Measurements from ENCODE around the gene ATP2B1. TPM values are rescaled to one million over a fixed set of nuclear protein-coding genes. Genes with fewer than 3 reads are reported as not detected.

The ATP2B1 gene
- total and polyA plus RNA-seq, 4 donors: 8.5 to 120 (median 24.5) TPM

GRCh38 chr12:89684136-89684535 lies 24.5 kb downstream of the ATP2B1 start:
- H3K4me3 ChIP-seq: no peak overlapping the region
- no peak overlapping the region for H3K27ac ChIP-seq (ENCODE audit: low read depth in 1 of 2, low read length in 1 of 2)
- no peak overlapping the region for H3K9ac ChIP-seq (ENCODE audit: insufficient read depth in 1 of 2, low read length in 2 of 2)
- H3K36me3 ChIP-seq (ENCODE audit: control insufficient read depth in 4 of 4, insufficient read depth in 4 of 4, low read length in 4 of 4): peaks cover 0 to 5% (median 0%) of the 10 kb centered on the region in 4 donors
- ATAC-seq (ENCODE audit: insufficient read depth, low FRiP score) (no peak), DNase-seq (peak in 1 of 3 donors; percentile 46)
- no peak for TF ChIP-seq CTCF (IDR thresholded peaks at IDR 0.05; ENCODE audit: control extremely low read depth, extremely low read depth)
- H3K27me3 ChIP-seq (ENCODE audit: control insufficient read depth in 3 of 3, insufficient read depth in 3 of 3, low read length in 2 of 3): no peaks in the 10 kb centered on the region
- H3K9me3 ChIP-seq (ENCODE audit: control insufficient read depth in 4 of 4, insufficient read depth in 3 of 4, low read length in 3 of 4): peaks cover 0 to 17% (median 2%) of the 10 kb centered on the region in 4 donors
- peaks cover 0 to 15% (median 3%) of the 10 kb centered on the region in 5 donors for H3K4me1 ChIP-seq (ENCODE audit: control insufficient read depth in 5 of 5, insufficient read depth in 5 of 5, low read length in 5 of 5)
- WGBS, 2 donors: 80 to 87% methylated on average over 3 of the region's 3 CpGs

- WGBS, 2 donors: 98 to 100% methylated on average over 3 of the region's 3 CpGs
- peaks cover 0 to 5% (median 0%) of the 10 kb centered on the region in 4 donors for H3K36me3 ChIP-seq (ENCODE audit: control insufficient read depth in 4 of 4, insufficient read depth in 4 of 4, low read length in 4 of 4)
- TF ChIP-seq CTCF (IDR thresholded peaks at IDR 0.05; ENCODE audit: control extremely low read depth, extremely low read depth): no peak
Measured at GRCh38 chr12:89682284-89682683, 26.4 kb downstream of the ATP2B1 start.

GRCh38 chr12:89680409-89680808 lies 28.2 kb downstream of the ATP2B1 start:
- no peak overlapping the region for H3K4me3 ChIP-seq
- ATAC-seq (ENCODE audit: insufficient read depth, low FRiP score): no peak
- peaks cover 0 to 17% (median 2%) of the 10 kb centered on the region in 4 donors for H3K9me3 ChIP-seq (ENCODE audit: control insufficient read depth in 4 of 4, insufficient read depth in 3 of 4, low read length in 3 of 4)
- peaks cover 0 to 5% (median 0%) of the 10 kb centered on the region in 4 donors for H3K36me3 ChIP-seq (ENCODE audit: control insufficient read depth in 4 of 4, insufficient read depth in 4 of 4, low read length in 4 of 4)
- no peak for TF ChIP-seq CTCF (IDR thresholded peaks at IDR 0.05; ENCODE audit: control extremely low read depth, extremely low read depth)
- peaks cover 0 to 4% (median 0%) of the 10 kb centered on the region in 5 donors for H3K4me1 ChIP-seq (ENCODE audit: control insufficient read depth in 5 of 5, insufficient read depth in 5 of 5, low read length in 5 of 5)
- H3K27me3 ChIP-seq (ENCODE audit: control insufficient read depth in 3 of 3, insufficient read depth in 3 of 3, low read length in 2 of 3): no peaks in the 10 kb centered on the region
- WGBS, 2 donors: 97 to 98% methylated on average over 4 of the region's 4 CpGs
- DNase-seq: no peak
- no peak overlapping the region for H3K9ac ChIP-seq (ENCODE audit: insufficient read depth in 1 of 2, low read length in 2 of 2)
- no peak overlapping the region for H3K27ac ChIP-seq (ENCODE audit: low read depth in 1 of 2, low read length in 1 of 2)

More at GRCh38 chr12:89682284-89682683, 26.4 kb downstream of the ATP2B1 start:
- peaks cover 0 to 4% (median 0%) of the 10 kb centered on the region in 5 donors for H3K4me1 ChIP-seq (ENCODE audit: control insufficient read depth in 5 of 5, insufficient read depth in 5 of 5, low read length in 5 of 5)
- ATAC-seq (ENCODE audit: insufficient read depth, low FRiP score) (no peak), DNase-seq (no peak)
- H3K27ac ChIP-seq (ENCODE audit: low read depth in 1 of 2, low read length in 1 of 2): no peak overlapping the region
- H3K27me3 ChIP-seq (ENCODE audit: control insufficient read depth in 3 of 3, insufficient read depth in 3 of 3, low read length in 2 of 3): no peaks in the 10 kb centered on the region
- no peak overlapping the region for H3K4me3 ChIP-seq
- peaks cover 0 to 17% (median 2%) of the 10 kb centered on the region in 4 donors for H3K9me3 ChIP-seq (ENCODE audit: control insufficient read depth in 4 of 4, insufficient read depth in 3 of 4, low read length in 3 of 4)
- H3K9ac ChIP-seq (ENCODE audit: insufficient read depth in 1 of 2, low read length in 2 of 2): no peak overlapping the region

GRCh38 chr12:89679631-89680030 lies 29.0 kb downstream of the ATP2B1 start:
- ATAC-seq (ENCODE audit: insufficient read depth, low FRiP score): no peak
- peaks cover 0 to 17% (median 2%) of the 10 kb centered on the region in 4 donors for H3K9me3 ChIP-seq (ENCODE audit: control insufficient read depth in 4 of 4, insufficient read depth in 3 of 4, low read length in 3 of 4)
- 92 to 97% methylated on average over 2 of the region's 2 CpGs for WGBS, 2 donors

More at GRCh38 chr12:89679631-89680030, 29.0 kb downstream of the ATP2B1 start:
- DNase-seq: no peak
- no peak for TF ChIP-seq CTCF (IDR thresholded peaks at IDR 0.05; ENCODE audit: control extremely low read depth, extremely low read depth)
- H3K36me3 ChIP-seq (ENCODE audit: control insufficient read depth in 4 of 4, insufficient read depth in 4 of 4, low read length in 4 of 4): peaks cover 0 to 5% (median 0%) of the 10 kb centered on the region in 4 donors
- H3K27ac ChIP-seq (ENCODE audit: low read depth in 1 of 2, low read length in 1 of 2): no peak overlapping the region
- H3K9ac ChIP-seq (ENCODE audit: insufficient read depth in 1 of 2, low read length in 2 of 2): no peak overlapping the region
- H3K27me3 ChIP-seq (ENCODE audit: control insufficient read depth in 3 of 3, insufficient read depth in 3 of 3, low read length in 2 of 3): no peaks in the 10 kb centered on the region
- no peak overlapping the region for H3K4me3 ChIP-seq
- no peaks in the 10 kb centered on the region for H3K4me1 ChIP-seq (ENCODE audit: control insufficient read depth in 5 of 5, insufficient read depth in 5 of 5, low read length in 5 of 5)

Data from lung (tissue), 12 donors.